Natural killer cell (primary cell): Measurements from ENCODE around the gene HDGFL1. TPM values are rescaled to one million over a fixed set of nuclear protein-coding genes. Genes with fewer than 3 reads are reported as not detected.

Experiments
- ATAC-seq, 3 donors: fragments of 150-1000 bp in 2 of 3; fragments of 200-7000 bp in 1 of 3; cut with Tn5 transposase; 1 replicate in 1 of 3; 2 replicates in 2 of 3; pipeline ENCODE4 v1.10.0; 2021; ENCODE audit warnings: mild to moderate bottlenecking in 2 of 3, moderate library complexity in 2 of 3
- DNase-seq, 2 donors: peaks; one replicate each; pipeline versions ENCODE4 v3.0.0 to v3.0.0-alpha.2; 2013 to 2021; ENCODE audit warnings: mixed read lengths in 1 of 2
- H3K27ac ChIP-seq: one replicate; pipeline ENCODE4 v1.5.1; 2013; ENCODE audit warnings: mild to moderate bottlenecking, low read length
- H3K27me3 ChIP-seq: one replicate; pipeline ENCODE4 v1.6.1; 2013; ENCODE audit warnings: low read length; ENCODE audit not compliant: control insufficient read depth, insufficient read depth
- H3K36me3 ChIP-seq: one replicate; pipeline ENCODE4 v1.6.1; 2013; ENCODE audit warnings: low read length; ENCODE audit not compliant: control insufficient read depth, insufficient read depth
- H3K4me1 ChIP-seq: one replicate; pipeline ENCODE4 v1.6.1; 2013; ENCODE audit warnings: low read length; ENCODE audit not compliant: control insufficient read depth, insufficient read depth
- H3K4me3 ChIP-seq: one replicate; pipeline ENCODE4 v1.5.1; 2013; ENCODE audit warnings: low read length
- H3K9me3 ChIP-seq: one replicate; pipeline ENCODE4 v1.6.1; 2013; ENCODE audit warnings: low read length; ENCODE audit not compliant: control insufficient read depth, insufficient read depth
- H3K27ac Mint-ChIP-seq, 2 donors: one replicate each; pipeline ENCODE4 v1.8.0; 2022; ENCODE audit warnings: mild to moderate bottlenecking in 2 of 2, mixed read lengths in 2 of 2, moderate library complexity in 1 of 2
- H3K27me3 Mint-ChIP-seq, 2 donors: one replicate each; pipeline ENCODE4 v1.8.0; 2022; ENCODE audit warnings: low read depth in 2 of 2, mixed read lengths in 2 of 2
- H3K36me3 Mint-ChIP-seq: one replicate; pipeline ENCODE4 v1.8.0; 2022; ENCODE audit warnings: mixed read lengths
- H3K4me1 Mint-ChIP-seq, 2 donors: one replicate each; pipeline ENCODE4 v1.8.0; 2022; ENCODE audit warnings: mixed read lengths in 2 of 2
- H3K4me3 Mint-ChIP-seq: one replicate; pipeline ENCODE4 v1.8.0; 2022; ENCODE audit warnings: mild to moderate bottlenecking, moderate library complexity, mixed read lengths
- H3K9me3 Mint-ChIP-seq, 2 donors: one replicate each; pipeline ENCODE4 v1.8.0; 2022; ENCODE audit warnings: mixed read lengths in 2 of 2
- CTCF ChIP-seq: fragments of 200-600 bp; IDR thresholded peaks from one replicate; pipeline ENCODE4 v1.8.0; 2022; ENCODE audit warnings: antibody characterized with exemption
- whole genome bisulfite sequencing: methylation state at CpG from one replicate; pipeline ENCODE4 v1.1.7; 2013; ENCODE audit warnings: missing lambda C conversion rate; ENCODE audit not compliant: insufficient coverage; 5-methylcytosine and 5-hydroxymethylcytosine counted together
- intact Hi-C: fragments of 100-400 bp; cut with micrococcal nuclease; formaldehyde crosslinking; loops from one replicate; pipeline ENCODE4 v1.14.2; 2022
- total RNA-seq, 4 donors: library from RNA; stranded (reverse); fragments of 120-200 nt in 1 of 4; gene quantifications; one replicate each; pipeline versions ENCODE4 v1.2.3 to v1.2.4, GENCODE V29; 2013 to 2022

The HDGFL1 gene
- total RNA-seq, 3 donors from 2014 or later (not counting 1 experiment from before 2014, with no cell fraction given) = not detected

- peaks cover 2% of the 10 kb centered on the region for H3K9me3 ChIP-seq
- H3K4me3 ChIP-seq = no peak overlapping the region
- no peak overlapping the region for H3K4me3 Mint-ChIP-seq
- WGBS = 85% methylated on average over 4 of the region's 6 CpGs
- ATAC-seq = no peak
- H3K27ac ChIP-seq = no peak overlapping the region
- intact Hi-C loops = no loop called here
- H3K4me1 ChIP-seq = no peaks in the 10 kb centered on the region
- no peaks in the 10 kb centered on the region for H3K4me1 Mint-ChIP-seq
- no peaks in the 10 kb centered on the region for H3K27me3 Mint-ChIP-seq
- DNase-seq = no peak
- no peaks in the 10 kb centered on the region for H3K27me3 ChIP-seq
- H3K27ac Mint-ChIP-seq = no peak overlapping the region
- TF ChIP-seq CTCF = no peak
- H3K36me3 ChIP-seq = no peaks in the 10 kb centered on the region
- H3K9me3 Mint-ChIP-seq = peaks cover 2 to 7% of the 10 kb centered on the region in 2 donors
- no peaks in the 10 kb centered on the region for H3K36me3 Mint-ChIP-seq
Observed at GRCh38 chr6:22557007-22557406, 12.4 kb upstream of the HDGFL1 start.

GRCh38 chr6:22558288-22558882, 11.0 kb upstream of the HDGFL1 start:
- H3K27ac Mint-ChIP-seq = no peak overlapping the region
- TF ChIP-seq CTCF = no peak
- Histone ChIP-seq H3K27ac (no peak overlapping the region), H3K4me1 (no peaks in the 10 kb centered on the region), H3K4me3 (no peak overlapping the region), H3K36me3 (no peaks in the 10 kb centered on the region), H3K9me3 (peaks cover 2% of the 10 kb centered on the region), H3K27me3 (no peaks in the 10 kb centered on the region)
- ATAC-seq = no peak
- no peaks in the 10 kb centered on the region for H3K4me1 Mint-ChIP-seq
- no peaks in the 10 kb centered on the region for H3K27me3 Mint-ChIP-seq
- intact Hi-C loops = no loop called here
- no peak overlapping the region for H3K4me3 Mint-ChIP-seq
- H3K36me3 Mint-ChIP-seq = no peaks in the 10 kb centered on the region
- DNase-seq = no peak
- H3K9me3 Mint-ChIP-seq = peaks cover 2 to 7% of the 10 kb centered on the region in 2 donors
- WGBS = 88% methylated on average over 1 of the region's 1 CpG

GRCh38 chr6:22568854-22569253, 512 bp upstream of the HDGFL1 start:
- no peak for DNase-seq
- WGBS = 94% methylated on average over 6 of the region's 6 CpGs
- H3K36me3 ChIP-seq = no peaks in the 10 kb centered on the region
- H3K4me1 ChIP-seq = no peaks in the 10 kb centered on the region
- H3K4me3 ChIP-seq = no peak overlapping the region
- no peak overlapping the region for H3K27ac Mint-ChIP-seq
- ATAC-seq = no peak
- H3K27me3 ChIP-seq = no peaks in the 10 kb centered on the region
- TF ChIP-seq CTCF = no peak
- H3K9me3 Mint-ChIP-seq = peaks cover 0 to 5% of the 10 kb centered on the region in 2 donors
- H3K27ac ChIP-seq = no peak overlapping the region
- H3K4me1 Mint-ChIP-seq = no peaks in the 10 kb centered on the region
- H3K4me3 Mint-ChIP-seq = no peak overlapping the region
- H3K9me3 ChIP-seq = peaks cover 3% of the 10 kb centered on the region
- H3K27me3 Mint-ChIP-seq = no peaks in the 10 kb centered on the region
- intact Hi-C loops = no loop called here
- no peaks in the 10 kb centered on the region for H3K36me3 Mint-ChIP-seq

GRCh38 chr6:22570185-22570551, 802 bp downstream of the HDGFL1 start:
- Mint-ChIP-seq H3K36me3 (no peaks in the 10 kb centered on the region), H3K9me3 (peaks cover 0 to 5% of the 10 kb centered on the region in 2 donors), H3K27ac (no peak overlapping the region), H3K27me3 (no peaks in the 10 kb centered on the region), H3K4me3 (no peak overlapping the region), H3K4me1 (no peaks in the 10 kb centered on the region)
- H3K9me3 ChIP-seq = peaks cover 3% of the 10 kb centered on the region
- ATAC-seq (no peak), DNase-seq (no peak)
- no peak overlapping the region for H3K4me3 ChIP-seq
- intact Hi-C loops = no loop called here
- 93% methylated on average over 26 of the region's 26 CpGs for WGBS
- H3K27ac ChIP-seq = no peak overlapping the region
- no peaks in the 10 kb centered on the region for H3K4me1 ChIP-seq
- TF ChIP-seq CTCF = no peak
- no peaks in the 10 kb centered on the region for H3K27me3 ChIP-seq
- no peaks in the 10 kb centered on the region for H3K36me3 ChIP-seq
